Gastroesophageal sphincter (tissue), 3 donors: ENCODE data around the gene ELANE.

Source experiments
- CTCF ChIP-seq, 4 experiments: fragments of 200-600 bp in 2 of 4; fragments of 450-650 bp in 2 of 4; sonication (generic) in 1 of 4; IDR thresholded peaks; one replicate each; pipeline ENCODE4 v1.5.1; 2017 to 2019; ENCODE audit warnings: antibody characterized with exemption in 4 of 4, mild to moderate bottlenecking in 2 of 4, moderate library complexity in 2 of 4
- POLR2A ChIP-seq, 2 donors: fragments of 450-650 bp; IDR thresholded peaks; one replicate each; pipeline ENCODE4 v1.6.1; 2017; ENCODE audit warnings: antibody characterized with exemption in 2 of 2, mild to moderate bottlenecking in 2 of 2, moderate library complexity in 1 of 2
- POLR2AphosphoS5 ChIP-seq: sonication (generic); formaldehyde crosslinking; IDR thresholded peaks from one replicate; pipeline ENCODE4 v1.6.1; 2017; ENCODE audit warnings: antibody characterized with exemption

- no peak for TF ChIP-seq POLR2A (IDR thresholded peaks at IDR 0.05)
- no peak for TF ChIP-seq POLR2AphosphoS5
- no peak for TF ChIP-seq CTCF (IDR thresholded peaks at IDR 0.05)
These were observed 24.8 kb upstream of the ELANE start for GRCh38 chr19:827314-827709.
